ENCODE measurements around the gene CAB39. TPM values are rescaled to one million over a fixed set of nuclear protein-coding genes. Genes with fewer than 3 reads are reported as not detected.

The CAB39 gene
- total RNA-seq, 1 donor from 2014 or later, result 66.6 TPM

- H3K9me3 Mint-ChIP-seq (ENCODE audit: unreplicated experiment), result no peaks in the 10 kb centered on the region
- H4K20me1 ChIP-seq (ENCODE audit: insufficient read depth, low read length), result peaks cover 8% of the 10 kb centered on the region
- H3K4me3 ChIP-seq (ENCODE audit: insufficient read depth, low read depth, low read length), result no peak overlapping the region
- H3K9me3 ChIP-seq (ENCODE audit: insufficient read depth, low read depth, low read length), result no peaks in the 10 kb centered on the region
- H3K4me1 Mint-ChIP-seq (ENCODE audit: low read depth, unreplicated experiment), result peaks cover 51% of the 10 kb centered on the region
- TF ChIP-seq EZH2 (IDR thresholded peaks at IDR 0.05; ENCODE audit: insufficient read depth, low read length), result no peak
- peaks cover 22% of the 10 kb centered on the region for H3K36me3 Mint-ChIP-seq (ENCODE audit: low read depth, unreplicated experiment)
- H3K27ac Mint-ChIP-seq (ENCODE audit: unreplicated experiment), result peak overlapping the region; percentile 50
- no peaks in the 10 kb centered on the region for H3K27me3 ChIP-seq (ENCODE audit: insufficient read depth, low read length)
- no peak overlapping the region for H3K4me3 Mint-ChIP-seq (ENCODE audit: unreplicated experiment)
- peaks cover 95% of the 10 kb centered on the region for H3K79me2 ChIP-seq (ENCODE audit: insufficient read depth, low read length)
- peaks cover 6% of the 10 kb centered on the region for H3K36me3 ChIP-seq (ENCODE audit: insufficient read depth, low read length)
- H3K9ac ChIP-seq (ENCODE audit: low read length), result peak overlapping the region; percentile 24
- peak overlapping the region; percentile 64 for H3K4me2 ChIP-seq (ENCODE audit: low read length)
- H2AFZ ChIP-seq (ENCODE audit: low read depth, low read length), result no peak overlapping the region
- H3K4me1 ChIP-seq (ENCODE audit: insufficient read depth, low read length), result peaks cover 36% of the 10 kb centered on the region
- no peaks in the 10 kb centered on the region for H3K27me3 Mint-ChIP-seq (ENCODE audit: low read depth, unreplicated experiment)
- H3K27ac ChIP-seq (ENCODE audit: low read depth, low read length), result peak overlapping the region; percentile 68
- DNase-seq (ENCODE audit: low read depth), result peak; percentile 84
- no peak for FAIRE-seq
Measured at GRCh38 chr2:230778350-230779063, 65.9 kb downstream of the CAB39 start.

GRCh38 chr2:230779126-230779525 lies 66.5 kb downstream of the CAB39 start:
- H3K9me3 Mint-ChIP-seq (ENCODE audit: unreplicated experiment), result peaks cover 5% of the 10 kb centered on the region
- peak overlapping the region; percentile 21 for H3K9ac ChIP-seq (ENCODE audit: low read length)

GRCh38 chr2:230779607-230780006 lies 67.0 kb downstream of the CAB39 start:
- Mint-ChIP-seq H3K4me3 (ENCODE audit: unreplicated experiment) (no peak overlapping the region), H3K27ac (ENCODE audit: unreplicated experiment) (peak overlapping the region; percentile 2), H3K4me1 (ENCODE audit: low read depth, unreplicated experiment) (peaks cover 47% of the 10 kb centered on the region), H3K9me3 (ENCODE audit: unreplicated experiment) (peaks cover 10% of the 10 kb centered on the region), H3K27me3 (ENCODE audit: low read depth, unreplicated experiment) (no peaks in the 10 kb centered on the region), H3K36me3 (ENCODE audit: low read depth, unreplicated experiment) (peaks cover 33% of the 10 kb centered on the region)
- no peak overlapping the region for H2AFZ ChIP-seq (ENCODE audit: low read depth, low read length)
- peaks cover 8% of the 10 kb centered on the region for H4K20me1 ChIP-seq (ENCODE audit: insufficient read depth, low read length)
- peaks cover 97% of the 10 kb centered on the region for H3K79me2 ChIP-seq (ENCODE audit: insufficient read depth, low read length)
- no peak for FAIRE-seq
- no peak overlapping the region for H3K4me3 ChIP-seq (ENCODE audit: insufficient read depth, low read depth, low read length)
- no peak for DNase-seq (ENCODE audit: low read depth)
- no peak overlapping the region for H3K9ac ChIP-seq (ENCODE audit: low read length)
- no peaks in the 10 kb centered on the region for H3K27me3 ChIP-seq (ENCODE audit: insufficient read depth, low read length)
- peaks cover 30% of the 10 kb centered on the region for H3K4me1 ChIP-seq (ENCODE audit: insufficient read depth, low read length)
- no peak for TF ChIP-seq CTCF (IDR thresholded peaks at IDR 0.05; ENCODE audit: insufficient read depth, low read depth, low read length)
- no peaks in the 10 kb centered on the region for H3K9me3 ChIP-seq (ENCODE audit: insufficient read depth, low read depth, low read length)
- H3K4me2 ChIP-seq (ENCODE audit: low read length), result no peak overlapping the region
- no peak overlapping the region for H3K27ac ChIP-seq (ENCODE audit: low read depth, low read length)
- peaks cover 10% of the 10 kb centered on the region for H3K36me3 ChIP-seq (ENCODE audit: insufficient read depth, low read length)

More at GRCh38 chr2:230779126-230779525, 66.5 kb downstream of the CAB39 start:
- Histone ChIP-seq H2AFZ (ENCODE audit: low read depth, low read length) (no peak overlapping the region), H3K9me3 (ENCODE audit: insufficient read depth, low read depth, low read length) (no peaks in the 10 kb centered on the region), H3K4me3 (ENCODE audit: insufficient read depth, low read depth, low read length) (no peak overlapping the region), H3K4me1 (ENCODE audit: insufficient read depth, low read length) (peaks cover 34% of the 10 kb centered on the region), H3K4me2 (ENCODE audit: low read length) (no peak overlapping the region), H3K27ac (ENCODE audit: low read depth, low read length) (peak overlapping the region; percentile 68), H3K79me2 (ENCODE audit: insufficient read depth, low read length) (peaks cover 95% of the 10 kb centered on the region), H3K27me3 (ENCODE audit: insufficient read depth, low read length) (no peaks in the 10 kb centered on the region), H3K36me3 (ENCODE audit: insufficient read depth, low read length) (peaks cover 10% of the 10 kb centered on the region), H4K20me1 (ENCODE audit: insufficient read depth, low read length) (peaks cover 8% of the 10 kb centered on the region)
- Mint-ChIP-seq H3K4me3 (ENCODE audit: unreplicated experiment) (no peak overlapping the region), H3K27me3 (ENCODE audit: low read depth, unreplicated experiment) (no peaks in the 10 kb centered on the region), H3K27ac (ENCODE audit: unreplicated experiment) (peak overlapping the region; percentile 2), H3K4me1 (ENCODE audit: low read depth, unreplicated experiment) (peaks cover 46% of the 10 kb centered on the region), H3K36me3 (ENCODE audit: low read depth, unreplicated experiment) (peaks cover 28% of the 10 kb centered on the region)
- DNase-seq (ENCODE audit: low read depth) (no peak), FAIRE-seq (no peak)
- TF ChIP-seq EZH2 (IDR thresholded peaks at IDR 0.05; ENCODE audit: insufficient read depth, low read length), result no peak
- no peak for TF ChIP-seq CTCF (IDR thresholded peaks at IDR 0.05; ENCODE audit: insufficient read depth, low read depth, low read length)
